Cardiac septum (tissue), 1 donor: ENCODE measurements around the gene PERP. TPM values are rescaled to one million over a fixed set of nuclear protein-coding genes. Genes with fewer than 3 reads are reported as not detected.
"Not testable (repeated sequence)": the region's sequence is repeated elsewhere in the genome, so short reads cannot be mapped to it uniquely, and the experiment has no call there.

ENCODE experiments used
- DNase-seq: peaks from one replicate; pipeline ENCODE4 v3.0.0-alpha.2; 2020; ENCODE audit warnings: low spot score
- intact Hi-C: fragments of 100-400 bp; cut with DNase I; formaldehyde crosslinking; loops from one replicate; pipeline ENCODE4 v1.14.0; 2022
- long read RNA-seq: library from polyadenylated mRNA; unstranded; transcript quantifications from one replicate; pipeline ENCODE4 v2.0.0, GENCODE V29; 2021
- total RNA-seq: library from RNA; stranded (reverse); fragmentation: NEBNext Ultra II Directional; extraction: Animal tissue kit (Norgen Biotek cat#: 25700); gene quantifications from one replicate; pipeline ENCODE4 v1.2.1, GENCODE V29; 2021
- donor health status: DM: no; HTN: no; CAD: no.

The PERP gene
- 59.3 TPM for total RNA-seq
- long read RNA-seq, full-length matches to known transcripts, result 340 of 351 reads
- long read RNA-seq, partial matches to known transcripts, result 7 of 351 reads
- long read RNA-seq, other reads (novel, unspliced or antisense), result 4 of 351 reads

- intact Hi-C loops, result loop anchor here (5.0 to 10.0 kb wide), 3 partner anchors 75 to 402 kb away; partner anchors contain the start of gene TNFAIP3
These were observed at the start of gene PERP for GRCh38 chr6:138107078-138107751. PERP (minus strand) TSS chr6:138107419; CDS start chr6:138107340, 79 bp downstream.

GRCh38 chr6:138155443-138155842 lies 48.2 kb upstream of the PERP start:
- intact Hi-C loops, result no loop called here
- DNase-seq, result no peak

More at GRCh38 chr6:138107078-138107751, at the start of gene PERP:
- peak; percentile 86 for DNase-seq

GRCh38 chr6:138146544-138146943 lies 39.3 kb upstream of the PERP start:
- intact Hi-C loops, result no loop called here
- no peak for DNase-seq

GRCh38 chr6:138145402-138145801 lies 38.2 kb upstream of the PERP start:
- intact Hi-C loops, result no loop called here
- no peak for DNase-seq

GRCh38 chr6:138142806-138143205 lies 35.6 kb upstream of the PERP start:
- intact Hi-C loops, result no loop called here

GRCh38 chr6:138129190-138129589 lies 22.0 kb upstream of the PERP start:
- no peak for DNase-seq
- intact Hi-C loops, result no loop called here

More at GRCh38 chr6:138142806-138143205, 35.6 kb upstream of the PERP start:
- DNase-seq, result no peak

- intact Hi-C loops, result no loop called here
These were observed 20.9 kb upstream of the PERP start for GRCh38 chr6:138128096-138128495.

GRCh38 chr6:138124096-138124495 lies 16.9 kb upstream of the PERP start:
- no peak for DNase-seq
- intact Hi-C loops, result no loop called here

More at GRCh38 chr6:138128096-138128495, 20.9 kb upstream of the PERP start:
- DNase-seq, result no peak

GRCh38 chr6:138119976-138120375 lies 12.8 kb upstream of the PERP start:
- intact Hi-C loops, result loop anchor here (5.0 kb wide), 3 partner anchors 282 to 647 kb away; partner anchors contain the start of gene HEBP2
- no peak for DNase-seq

GRCh38 chr6:138119229-138119628 lies 12.0 kb upstream of the PERP start:
- not testable (repeated sequence) for DNase-seq
- intact Hi-C loops, result loop anchor here (5.0 kb wide), 3 partner anchors 283 to 648 kb away; partner anchors contain the start of gene HEBP2

GRCh38 chr6:138117376-138117914 lies 10.2 kb upstream of the PERP start:
- intact Hi-C loops, result loop anchor here (5.0 kb wide), 3 partner anchors 285 to 650 kb away; partner anchors contain the start of gene HEBP2

GRCh38 chr6:138116661-138116999 lies 9.4 kb upstream of the PERP start:
- intact Hi-C loops, result loop anchor here (1.0 to 5.0 kb wide), 4 partner anchors 162 to 651 kb away; partner anchors contain the start of gene HEBP2
- DNase-seq, result no peak

More at GRCh38 chr6:138117376-138117914, 10.2 kb upstream of the PERP start:
- DNase-seq, result no peak

GRCh38 chr6:138115877-138116660 lies 8.8 kb upstream of the PERP start:
- intact Hi-C loops, result loop anchor here (1.0 to 5.0 kb wide), 4 partner anchors 162 to 651 kb away; partner anchors contain the start of gene HEBP2
- DNase-seq, result no peak

GRCh38 chr6:138115201-138115600 lies 8.0 kb upstream of the PERP start:
- no peak for DNase-seq
- intact Hi-C loops, result loop anchor here (5.0 kb wide), 3 partner anchors 287 to 652 kb away; partner anchors contain the start of gene HEBP2

GRCh38 chr6:138113588-138114210 lies 6.5 kb upstream of the PERP start:
- DNase-seq, result no peak
- intact Hi-C loops, result no loop called here

- DNase-seq, result no peak
- intact Hi-C loops, result no loop called here
These were observed 3.0 kb upstream of the PERP start for GRCh38 chr6:138110229-138110628.

- no peak for DNase-seq
- intact Hi-C loops, result loop anchor here (1.0 to 10.0 kb wide), 4 partner anchors 77 to 405 kb away; partner anchors contain the start of gene TNFAIP3
These were observed 2.1 kb upstream of the PERP start for GRCh38 chr6:138109042-138109997.
